ENCODE measurements around the gene CTNND1.
"Not testable (repeated sequence)": the region's sequence is repeated elsewhere in the genome, so short reads cannot be mapped to it uniquely, and the experiment has no call there.

The CTNND1 gene

DNA sequence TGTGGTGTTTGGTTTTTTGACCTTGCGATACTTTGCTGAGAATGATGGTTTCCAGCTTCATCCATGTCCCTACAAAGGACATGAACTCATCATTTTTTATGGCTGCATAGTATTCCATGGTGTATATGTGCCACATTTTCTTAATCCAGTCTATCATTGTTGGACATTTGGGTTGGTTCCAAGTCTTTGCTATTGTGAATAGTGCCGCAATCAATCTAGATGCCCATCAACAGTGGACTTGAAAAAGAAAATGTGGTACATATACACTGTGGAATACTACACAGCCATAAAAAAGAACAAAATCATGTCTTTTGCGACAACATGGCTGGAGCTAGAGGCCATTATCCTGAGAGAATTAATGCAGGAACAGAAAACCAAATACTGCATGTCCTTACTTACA, 77.0 kb downstream of the CTNND1 start:
- H3K9ac ChIP-seq (ENCODE audit: low read length); H3K9me3 ChIP-seq (ENCODE audit: control insufficient read depth, low read length); H3K4me1 ChIP-seq (ENCODE audit: control insufficient read depth, insufficient read depth, low read length); H3K4me3 ChIP-seq (ENCODE audit: low read length); H3K36me3 ChIP-seq (ENCODE audit: control insufficient read depth, insufficient read depth, low read length); H3K27me3 ChIP-seq (ENCODE audit: control insufficient read depth, insufficient read depth, low read length): not testable (repeated sequence)

GRCh38 chr11:57842873-57843272, 81.3 kb downstream of the CTNND1 start:
- no peaks in the 10 kb centered on the region for H3K4me1 ChIP-seq (ENCODE audit: control insufficient read depth, insufficient read depth, low read length)
- no peaks in the 10 kb centered on the region for H3K27me3 ChIP-seq (ENCODE audit: control insufficient read depth, insufficient read depth, low read length)
- no peaks in the 10 kb centered on the region for H3K36me3 ChIP-seq (ENCODE audit: control insufficient read depth, insufficient read depth, low read length)
- H3K4me3 ChIP-seq (ENCODE audit: low read length), result no peak overlapping the region
- H3K9me3 ChIP-seq (ENCODE audit: control insufficient read depth, low read length), result no peaks in the 10 kb centered on the region
- H3K9ac ChIP-seq (ENCODE audit: low read length), result no peak overlapping the region

DNA sequence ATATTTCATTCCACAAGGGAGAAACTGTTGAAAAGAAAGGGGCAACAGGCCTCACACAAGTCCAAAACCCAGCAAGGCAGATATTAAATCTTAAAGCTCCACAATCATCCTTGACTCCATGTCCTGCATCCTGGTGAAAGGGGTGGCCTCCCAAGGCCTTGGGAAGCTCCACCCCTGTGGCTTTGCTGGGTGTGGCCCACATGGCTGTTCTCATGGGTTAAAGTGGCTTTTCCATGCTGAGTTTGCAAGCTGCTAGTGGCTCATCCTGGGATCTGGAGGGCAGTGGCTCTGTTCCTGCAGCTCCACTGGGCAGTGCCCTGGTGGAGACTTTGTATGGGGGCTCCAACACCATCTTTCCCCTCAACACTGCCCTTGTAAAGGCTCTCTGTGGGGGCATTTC, 106.4 kb downstream of the CTNND1 start:
- no peak overlapping the region for H3K4me3 ChIP-seq (ENCODE audit: low read length)
- no peaks in the 10 kb centered on the region for H3K9me3 ChIP-seq (ENCODE audit: control insufficient read depth, low read length)
- no peaks in the 10 kb centered on the region for H3K4me1 ChIP-seq (ENCODE audit: control insufficient read depth, insufficient read depth, low read length)
- no peaks in the 10 kb centered on the region for H3K27me3 ChIP-seq (ENCODE audit: control insufficient read depth, insufficient read depth, low read length)
- no peaks in the 10 kb centered on the region for H3K36me3 ChIP-seq (ENCODE audit: control insufficient read depth, insufficient read depth, low read length)
- no peak overlapping the region for H3K9ac ChIP-seq (ENCODE audit: low read length)

DNA sequence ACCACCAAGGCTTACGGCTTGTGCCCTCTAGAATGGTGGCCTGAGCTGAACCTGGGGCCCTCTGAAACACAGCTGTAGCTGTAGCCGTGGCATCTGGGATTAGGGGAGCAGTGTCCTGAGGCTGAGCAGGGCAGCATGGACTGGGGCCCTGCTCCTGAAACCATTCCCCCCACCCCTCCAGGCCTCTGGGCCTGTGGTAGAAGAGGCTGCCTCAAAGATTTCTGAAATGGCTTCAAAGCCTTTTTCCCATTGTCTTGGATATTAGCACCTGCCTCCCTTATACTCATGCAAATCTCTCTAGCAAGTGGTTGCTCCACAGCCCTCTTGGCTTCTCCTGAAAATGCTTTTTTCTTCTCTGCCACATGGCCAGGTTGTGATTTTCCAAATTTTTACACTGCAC, 106.9 kb downstream of the CTNND1 start:
- H3K36me3 ChIP-seq (ENCODE audit: control insufficient read depth, insufficient read depth, low read length), result no peaks in the 10 kb centered on the region
- H3K9ac ChIP-seq (ENCODE audit: low read length), result no peak overlapping the region
- no peaks in the 10 kb centered on the region for H3K4me1 ChIP-seq (ENCODE audit: control insufficient read depth, insufficient read depth, low read length)
- H3K27me3 ChIP-seq (ENCODE audit: control insufficient read depth, insufficient read depth, low read length), result no peaks in the 10 kb centered on the region
- no peaks in the 10 kb centered on the region for H3K9me3 ChIP-seq (ENCODE audit: control insufficient read depth, low read length)
- no peak overlapping the region for H3K4me3 ChIP-seq (ENCODE audit: low read length)

Data from mucosa of stomach (tissue), 1 donor.